Brain pericyte (primary cell): ENCODE data around the gene VSIR.

Experiments
- DNase-seq: peaks from one replicate; pipeline ENCODE4 v3.0.0-alpha.2; 2012; ENCODE audit warnings: low read depth, low spot score

Gene VSIR

GRCh38 chr10:71773221-71773971 lies at the start of gene VSIR:
Gene VSIR (minus strand): TSS chr10:71773520. CDS start chr10:71773439, 81 bp downstream.
- no peak for DNase-seq

GRCh38 chr10:71821909-71822763 lies 48.8 kb upstream of the VSIR start:
- no peak for DNase-seq

DNA sequence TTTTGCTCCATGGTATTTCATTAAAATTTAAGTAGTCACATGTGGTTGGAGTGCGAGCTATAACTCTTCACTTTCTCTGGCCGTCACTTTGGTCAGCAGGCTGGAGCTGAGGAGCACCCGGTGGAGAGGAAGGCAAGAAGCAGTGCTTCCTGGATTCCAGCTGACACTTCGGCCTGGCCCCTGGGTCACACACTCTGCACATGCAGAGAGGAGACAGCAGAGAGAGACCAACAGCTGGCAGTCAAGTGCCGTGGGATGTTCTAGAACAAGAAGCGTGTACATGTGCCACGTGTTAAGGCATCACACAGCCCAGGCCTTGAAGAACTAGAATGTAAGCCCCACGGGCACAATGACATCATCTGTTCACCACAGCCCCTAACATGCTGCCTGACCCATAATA lies 47.6 kb upstream of the VSIR start:
- DNase-seq: no peak

DNA sequence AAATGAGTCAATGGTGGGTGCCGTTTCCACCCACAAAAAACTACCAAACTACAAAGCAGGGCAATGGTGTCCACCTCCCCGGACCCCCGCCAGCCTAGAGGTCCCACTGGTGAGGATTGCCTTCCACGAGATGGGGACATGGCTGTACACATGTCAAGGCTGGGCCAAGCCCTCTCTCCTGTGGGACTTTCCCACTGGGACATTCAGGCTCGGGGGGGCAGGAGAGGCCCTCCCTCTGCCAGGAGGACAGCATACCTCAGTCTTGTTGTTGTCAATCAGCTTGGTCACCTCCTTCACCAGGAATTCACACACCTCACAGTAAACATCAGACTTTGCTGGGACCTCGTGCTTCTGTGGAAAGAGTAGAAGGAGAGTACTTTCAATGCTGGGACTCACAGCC lies 46.7 kb upstream of the VSIR start:
- no peak for DNase-seq

DNA sequence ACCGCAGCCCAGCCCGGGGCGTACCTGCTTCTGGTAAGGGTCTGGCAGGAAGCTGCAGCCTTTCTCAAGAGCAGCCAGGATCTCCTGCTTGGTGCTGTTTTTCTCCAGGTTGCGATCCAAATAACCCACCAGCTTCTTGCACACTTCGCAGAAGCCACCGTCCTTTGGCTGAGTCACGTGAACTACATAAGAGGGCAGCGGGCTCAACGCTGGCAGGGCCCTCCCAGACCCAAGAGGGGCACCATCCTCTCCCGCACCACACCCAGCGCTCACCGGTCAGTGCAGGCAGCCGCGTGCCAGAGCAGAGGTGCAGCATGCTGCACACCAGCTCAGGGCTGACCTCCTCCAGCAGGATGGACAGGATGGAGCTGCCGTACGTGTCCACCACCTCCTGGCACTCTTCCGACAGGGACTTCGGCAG lies 46.1 kb upstream of the VSIR start:
- no peak for DNase-seq

GRCh38 chr10:71818674-71819260 lies 45.4 kb upstream of the VSIR start:
- DNase-seq: no peak

DNA sequence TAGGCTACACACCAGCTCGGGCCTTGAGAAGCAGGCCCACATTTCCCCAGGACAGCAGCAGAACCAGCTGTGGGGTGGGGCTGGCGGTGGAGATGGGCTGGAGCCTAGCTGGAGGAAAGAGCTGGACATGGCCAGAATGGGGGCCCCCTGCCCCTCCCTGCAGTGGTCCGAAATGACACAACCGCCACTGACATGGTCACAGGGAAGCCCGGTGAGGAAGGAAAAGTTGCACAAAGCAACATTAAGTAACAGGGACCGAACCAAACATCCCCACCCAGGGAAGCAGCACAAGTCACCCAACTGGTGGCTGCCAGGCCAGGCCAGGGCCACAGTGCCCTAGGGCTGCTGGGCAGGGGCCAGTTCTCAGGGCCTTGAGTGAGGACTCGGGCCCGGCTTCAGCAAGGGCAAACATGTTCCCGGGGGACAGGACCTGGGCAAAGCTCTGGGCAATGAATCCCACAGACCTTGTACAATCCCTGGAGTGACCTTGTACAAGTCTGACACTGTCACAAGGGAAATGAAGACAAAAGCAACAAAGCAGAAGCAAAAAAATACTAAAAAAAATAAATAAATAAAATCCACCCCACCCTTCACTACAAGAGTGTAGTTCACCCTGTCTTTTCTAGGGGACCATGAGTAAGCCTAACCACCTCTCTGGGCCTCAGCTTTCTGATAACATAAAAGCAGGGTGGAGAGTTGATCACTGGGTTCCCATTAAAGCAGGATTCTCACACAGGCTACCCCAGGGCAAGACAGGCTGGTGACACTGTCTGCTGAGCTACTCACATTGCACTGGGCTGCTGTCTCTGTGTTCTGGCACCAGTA lies 44.7 kb upstream of the VSIR start:
- no peak for DNase-seq

GRCh38 chr10:71816936-71817618 lies 43.8 kb upstream of the VSIR start:
- DNase-seq: no peak

DNA sequence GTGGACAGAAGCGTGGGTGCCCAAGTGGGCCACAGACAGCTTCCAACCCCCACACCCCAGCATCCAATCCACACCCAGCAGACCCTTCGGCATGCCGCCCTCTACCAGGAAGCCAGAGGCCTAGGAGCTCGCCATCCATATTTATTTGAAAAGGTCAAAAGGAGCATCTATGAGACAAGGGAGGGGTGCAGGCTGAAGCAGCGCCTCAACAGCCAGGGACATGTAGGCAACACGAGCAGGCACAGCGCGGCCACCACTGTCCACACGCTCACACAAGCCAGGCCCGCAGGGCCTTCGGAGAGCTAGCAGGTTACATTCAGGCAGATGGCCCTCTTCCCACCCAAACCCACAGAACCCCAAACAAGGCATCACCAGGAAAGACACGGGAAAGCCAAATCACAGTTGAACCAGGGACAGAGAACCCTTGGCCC lies 43.1 kb upstream of the VSIR start:
- DNase-seq: no peak

- DNase-seq: no peak
Measured at GRCh38 chr10:71815515-71816130, 42.3 kb upstream of the VSIR start.

GRCh38 chr10:71814922-71815411 lies 41.6 kb upstream of the VSIR start:
- DNase-seq: no peak

GRCh38 chr10:71812913-71813590 lies 39.7 kb upstream of the VSIR start:
- DNase-seq: no peak

DNA sequence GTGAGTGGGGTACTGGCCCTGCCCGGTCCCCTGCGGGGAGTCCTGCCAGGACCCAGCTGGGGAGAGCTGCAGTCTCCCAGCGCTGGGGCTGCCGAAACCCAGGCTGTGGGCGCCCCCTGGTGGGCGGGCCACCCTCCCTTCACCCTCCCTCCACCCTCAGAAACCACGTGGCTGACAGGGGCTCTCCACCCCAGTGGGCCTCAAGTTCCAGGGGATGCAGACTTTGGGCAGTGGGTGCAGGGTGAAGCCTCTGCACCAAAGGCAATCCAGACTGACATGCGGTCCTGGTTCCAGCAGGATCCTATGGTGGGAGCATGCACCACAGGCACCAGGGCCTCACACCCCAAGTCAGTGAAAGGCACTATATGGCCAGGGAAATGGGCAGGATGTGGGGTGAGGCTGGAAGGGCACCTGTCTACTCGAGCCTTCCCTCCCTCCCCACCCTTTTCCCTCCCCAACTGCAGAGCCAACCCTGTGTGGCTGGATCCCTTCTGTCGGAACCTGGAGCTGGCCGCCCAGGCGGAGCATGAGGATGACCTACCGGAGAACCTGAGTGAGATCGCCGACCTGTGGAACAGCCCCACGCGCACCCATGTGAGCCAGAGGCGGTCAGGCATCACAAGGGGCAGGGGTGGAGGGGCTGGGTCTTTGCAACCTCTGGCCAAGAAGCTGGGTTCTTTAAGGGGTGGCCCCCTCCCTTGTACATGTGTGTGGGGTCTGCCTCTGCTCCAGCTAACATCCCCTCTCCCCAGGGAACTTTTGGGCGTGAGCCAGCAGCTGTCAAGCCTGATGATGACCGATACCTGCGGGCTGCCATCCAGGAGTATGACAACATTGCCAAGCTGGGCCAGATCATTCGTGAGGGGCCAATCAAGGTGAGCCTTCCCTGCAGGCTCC lies 38.9 kb upstream of the VSIR start:
- DNase-seq: no peak

DNA sequence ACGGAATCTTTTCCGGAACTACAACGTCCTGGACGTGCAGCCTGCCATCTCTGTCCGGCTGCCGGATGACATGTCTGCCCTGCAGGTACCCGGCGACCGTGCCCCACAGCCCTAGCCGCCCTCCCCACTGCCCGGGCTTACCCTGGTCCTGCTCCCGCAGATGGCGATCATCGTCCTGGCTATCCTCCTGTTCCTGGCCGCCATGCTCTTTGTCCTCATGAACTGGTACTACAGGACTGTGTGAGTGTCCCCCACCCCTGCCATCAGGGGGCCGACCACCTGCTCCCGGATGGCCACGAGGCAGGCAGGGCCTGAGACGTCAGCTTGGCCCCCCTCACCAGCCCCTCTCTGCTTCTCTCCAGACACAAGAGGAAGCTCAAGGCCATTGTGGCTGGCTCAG lies 38.0 kb upstream of the VSIR start:
- no peak for DNase-seq

DNA sequence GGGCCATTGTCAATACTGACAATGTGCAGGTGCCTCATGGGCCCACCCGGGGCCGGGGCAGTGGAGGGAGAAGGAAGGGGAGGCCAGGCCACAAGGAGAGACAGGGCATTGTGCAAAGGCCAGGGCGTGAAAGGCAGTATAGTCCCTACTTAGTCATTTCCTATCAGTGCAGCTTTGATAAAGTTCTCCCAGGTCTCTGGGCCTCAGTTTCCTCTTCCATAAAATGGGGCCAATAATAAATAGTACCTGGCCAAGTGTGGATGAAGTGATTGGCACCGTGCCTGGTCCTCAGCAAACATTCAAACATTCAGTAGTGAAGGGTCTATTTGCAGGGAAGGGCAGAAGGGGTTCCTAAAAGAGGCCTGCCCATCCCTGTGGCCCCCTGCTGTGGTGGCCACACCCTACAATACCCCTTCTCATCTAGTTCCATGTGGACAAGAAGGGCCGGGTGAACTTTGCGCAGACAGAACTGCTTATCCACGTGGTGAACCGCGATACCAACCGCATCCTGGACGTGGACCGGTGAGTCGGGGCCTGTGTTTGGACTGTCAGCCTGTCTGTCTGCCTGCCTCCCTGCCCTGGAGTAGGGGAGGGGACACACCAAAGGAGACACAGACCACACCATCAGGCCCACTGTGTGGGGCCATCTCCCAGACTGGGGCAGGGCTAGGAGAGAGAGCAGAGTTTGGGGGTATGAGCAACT lies 36.9 kb upstream of the VSIR start:
- no peak for DNase-seq

- no peak for DNase-seq
Measured at GRCh38 chr10:71809628-71810027, 36.3 kb upstream of the VSIR start.

GRCh38 chr10:71807557-71808510 lies 34.5 kb upstream of the VSIR start:
- no peak for DNase-seq
